Karpas-422 (cell line): ENCODE results near the gene RHBDL3. TPM values are rescaled to one million over a fixed set of nuclear protein-coding genes. Genes with fewer than 3 reads are reported as not detected.

ENCODE experiments used
- DNase-seq: peaks from one replicate; pipeline ENCODE4 v3.0.0-alpha.2; 2015
- H2AFZ ChIP-seq: fragments of 200-600 bp; sonication (generic); 2 replicates; pipeline ENCODE4 v1.6.1; 2014; ENCODE audit warnings: antibody characterized with exemption, low read length, mixed read lengths
- H3K27ac ChIP-seq: fragments of 200-600 bp; sonication (generic); 2 replicates; pipeline ENCODE4 v1.5.1; 2014; ENCODE audit warnings: mild to moderate bottlenecking, low read length, moderate library complexity
- H3K27me3 ChIP-seq: fragments of 200-600 bp; sonication (generic); 2 replicates; pipeline ENCODE4 v1.6.1; 2014; ENCODE audit warnings: low read length, mixed read lengths
- H3K36me3 ChIP-seq: fragments of 200-600 bp; sonication (generic); 2 replicates; pipeline ENCODE4 v1.6.1; 2014; ENCODE audit warnings: low read length, mixed read lengths; ENCODE audit not compliant: insufficient read depth
- H3K4me1 ChIP-seq: fragments of 200-600 bp; sonication (generic); 2 replicates; pipeline ENCODE4 v1.6.1; 2014; ENCODE audit warnings: mild to moderate bottlenecking, low read length, mixed read lengths
- H3K4me2 ChIP-seq: fragments of 200-600 bp; sonication (generic); 2 replicates; pipeline ENCODE4 v1.6.1; 2014; ENCODE audit warnings: low read length, low read depth, mild to moderate bottlenecking; ENCODE audit not compliant: poor library complexity, severe bottlenecking
- H3K4me3 ChIP-seq: fragments of 200-600 bp; sonication (generic); 2 replicates; pipeline ENCODE4 v1.5.1; 2014; ENCODE audit warnings: mild to moderate bottlenecking, antibody characterized with exemption, low read length, mixed read lengths
- H3K79me2 ChIP-seq: fragments of 200-600 bp; sonication (generic); 2 replicates; pipeline ENCODE4 v1.6.1; 2014; ENCODE audit warnings: mild to moderate bottlenecking, low read length, mixed read lengths
- H3K9ac ChIP-seq: fragments of 200-600 bp; sonication (generic); 2 replicates; pipeline ENCODE4 v1.6.0; 2014; ENCODE audit warnings: low read length
- H3K9me2 ChIP-seq: fragments of 200-600 bp; sonication (generic), shearing (Covaris generic); replicated peaks from 2 replicates; pipeline ENCODE4 v1.6.0; 2014; ENCODE audit warnings: mild to moderate bottlenecking, low read length, moderate library complexity; ENCODE audit not compliant: insufficient read depth
- H3K9me3 ChIP-seq: fragments of 300-700, 200-600 bp; sonication (generic); 2 replicates; pipeline ENCODE4 v1.6.1; 2014; ENCODE audit warnings: low read length, mixed read lengths
- H4K20me1 ChIP-seq: fragments of 200-600 bp; sonication (generic); 2 replicates; pipeline ENCODE4 v1.6.1; 2014; ENCODE audit warnings: mild to moderate bottlenecking, antibody characterized with exemption, low read length, low read depth; ENCODE audit not compliant: insufficient read depth
- total RNA-seq: library from RNA; depleted of rRNA; stranded (reverse); fragments of >200 nt; shearing (Covaris generic); gene quantifications from 2 replicates; pipeline ENCODE4 v1.2.3, GENCODE V29; 2014; ENCODE audit warnings: low replicate concordance

Gene RHBDL3
- total RNA-seq, 1 experiment from 2014 or later: not detected

- no peaks in the 10 kb centered on the region for H3K79me2 ChIP-seq
- no peaks in the 10 kb centered on the region for H3K36me3 ChIP-seq
- H3K9me2 ChIP-seq: no peaks in the 10 kb centered on the region
- H2AFZ ChIP-seq: no peak overlapping the region
- H3K4me3 ChIP-seq: no peak overlapping the region
- H3K27ac ChIP-seq: no peak overlapping the region
- H3K9ac ChIP-seq: no peak overlapping the region
- H3K4me2 ChIP-seq: no peak overlapping the region
- DNase-seq: no peak
- H3K4me1 ChIP-seq: peaks cover 4% of the 10 kb centered on the region; the same call in 1 of the 2 replicates
- H4K20me1 ChIP-seq: no peaks in the 10 kb centered on the region
- no peaks in the 10 kb centered on the region for H3K9me3 ChIP-seq
- no peaks in the 10 kb centered on the region for H3K27me3 ChIP-seq
Observed at GRCh38 chr17:32269377-32269776, 3.7 kb downstream of the RHBDL3 start.

DNA sequence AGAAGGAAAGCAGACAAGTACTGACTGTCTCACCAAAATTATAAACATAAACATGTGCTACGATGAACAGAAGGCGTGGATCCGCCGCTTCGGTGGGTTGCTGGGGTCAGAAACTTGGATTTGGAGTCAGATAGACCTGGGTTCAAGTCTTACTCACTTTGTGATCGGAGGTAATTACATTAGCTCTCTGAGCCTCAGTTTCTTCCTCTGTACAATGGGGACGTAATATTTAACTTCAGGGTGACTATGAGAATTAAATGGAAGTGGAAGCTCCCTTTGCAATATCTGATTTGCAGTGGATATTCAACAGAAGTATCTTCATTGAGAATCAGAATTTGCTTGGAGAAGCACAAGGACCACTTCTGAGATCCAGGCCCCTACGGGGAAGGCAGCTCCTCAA lies 6.2 kb downstream of the RHBDL3 start:
- Histone ChIP-seq H3K4me2 (no peak overlapping the region), H3K9me3 (no peaks in the 10 kb centered on the region), H3K4me1 (peaks cover 4% of the 10 kb centered on the region), H3K79me2 (no peaks in the 10 kb centered on the region), H3K4me3 (no peak overlapping the region), H2AFZ (no peak overlapping the region), H3K9me2 (no peaks in the 10 kb centered on the region), H3K9ac (no peak overlapping the region), H3K27me3 (no peaks in the 10 kb centered on the region), H4K20me1 (no peaks in the 10 kb centered on the region), H3K36me3 (no peaks in the 10 kb centered on the region), H3K27ac (no peak overlapping the region)
- no peak for DNase-seq

DNA sequence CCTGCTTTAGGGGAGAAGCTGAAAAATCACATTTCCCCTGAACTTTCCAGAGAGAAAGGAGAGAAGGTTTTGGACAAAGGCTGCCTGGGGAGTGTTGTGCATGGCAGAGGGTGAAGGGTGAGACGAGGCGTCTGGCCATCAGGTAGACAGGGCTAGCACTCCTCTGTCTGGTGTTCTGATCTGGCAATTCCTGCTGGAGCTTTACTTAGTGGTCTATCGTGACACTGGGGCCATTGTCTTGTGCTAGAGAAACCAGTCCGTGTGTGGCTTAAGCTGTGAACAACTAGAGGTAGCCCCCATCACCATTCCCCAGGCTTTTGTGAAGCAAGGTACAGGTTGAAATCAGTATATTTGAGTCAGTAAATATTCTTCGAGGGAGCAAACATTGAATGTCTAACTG lies 8.5 kb downstream of the RHBDL3 start:
- DNase-seq: no peak

DNA sequence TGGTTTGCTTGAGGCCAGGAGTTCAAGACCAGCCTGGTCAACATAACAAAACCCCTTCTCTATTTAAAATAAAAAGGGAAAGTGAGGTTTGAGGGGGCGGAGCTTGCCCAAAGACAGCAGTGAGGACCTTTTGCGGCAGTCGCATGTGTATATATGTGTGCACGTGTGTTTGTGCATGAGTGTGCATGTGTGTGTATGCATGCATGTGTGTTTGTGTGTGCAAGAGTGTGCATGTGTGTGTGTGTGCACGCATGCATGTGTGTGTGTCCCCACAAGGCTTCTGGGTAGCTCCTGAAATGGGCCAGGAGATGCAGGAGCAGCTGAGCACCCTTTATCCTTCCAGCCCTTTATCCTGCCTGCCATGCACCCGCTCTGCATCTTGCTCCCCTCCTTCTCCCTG lies 9.0 kb downstream of the RHBDL3 start:
- no peak overlapping the region for H2AFZ ChIP-seq
- H3K27me3 ChIP-seq: no peaks in the 10 kb centered on the region
- no peak overlapping the region for H3K9ac ChIP-seq
- DNase-seq: no peak
- H3K4me3 ChIP-seq: no peak overlapping the region
- H3K9me2 ChIP-seq: no peaks in the 10 kb centered on the region
- H3K79me2 ChIP-seq: no peaks in the 10 kb centered on the region
- H3K36me3 ChIP-seq: no peaks in the 10 kb centered on the region
- H3K9me3 ChIP-seq: no peaks in the 10 kb centered on the region
- no peaks in the 10 kb centered on the region for H4K20me1 ChIP-seq
- no peak overlapping the region for H3K27ac ChIP-seq
- H3K4me2 ChIP-seq: no peak overlapping the region
- no peaks in the 10 kb centered on the region; the same call in 1 of the 2 replicates for H3K4me1 ChIP-seq

More for the DNA sequence above, 8.5 kb downstream of the RHBDL3 start:
- Histone ChIP-seq H3K4me1 (no peaks in the 10 kb centered on the region; the same call in 1 of the 2 replicates), H3K9me2 (no peaks in the 10 kb centered on the region), H3K79me2 (no peaks in the 10 kb centered on the region), H3K36me3 (no peaks in the 10 kb centered on the region), H3K4me2 (no peak overlapping the region), H3K4me3 (no peak overlapping the region), H3K27me3 (no peaks in the 10 kb centered on the region), H3K9me3 (no peaks in the 10 kb centered on the region), H4K20me1 (no peaks in the 10 kb centered on the region), H3K27ac (no peak overlapping the region), H3K9ac (no peak overlapping the region), H2AFZ (no peak overlapping the region)

DNA sequence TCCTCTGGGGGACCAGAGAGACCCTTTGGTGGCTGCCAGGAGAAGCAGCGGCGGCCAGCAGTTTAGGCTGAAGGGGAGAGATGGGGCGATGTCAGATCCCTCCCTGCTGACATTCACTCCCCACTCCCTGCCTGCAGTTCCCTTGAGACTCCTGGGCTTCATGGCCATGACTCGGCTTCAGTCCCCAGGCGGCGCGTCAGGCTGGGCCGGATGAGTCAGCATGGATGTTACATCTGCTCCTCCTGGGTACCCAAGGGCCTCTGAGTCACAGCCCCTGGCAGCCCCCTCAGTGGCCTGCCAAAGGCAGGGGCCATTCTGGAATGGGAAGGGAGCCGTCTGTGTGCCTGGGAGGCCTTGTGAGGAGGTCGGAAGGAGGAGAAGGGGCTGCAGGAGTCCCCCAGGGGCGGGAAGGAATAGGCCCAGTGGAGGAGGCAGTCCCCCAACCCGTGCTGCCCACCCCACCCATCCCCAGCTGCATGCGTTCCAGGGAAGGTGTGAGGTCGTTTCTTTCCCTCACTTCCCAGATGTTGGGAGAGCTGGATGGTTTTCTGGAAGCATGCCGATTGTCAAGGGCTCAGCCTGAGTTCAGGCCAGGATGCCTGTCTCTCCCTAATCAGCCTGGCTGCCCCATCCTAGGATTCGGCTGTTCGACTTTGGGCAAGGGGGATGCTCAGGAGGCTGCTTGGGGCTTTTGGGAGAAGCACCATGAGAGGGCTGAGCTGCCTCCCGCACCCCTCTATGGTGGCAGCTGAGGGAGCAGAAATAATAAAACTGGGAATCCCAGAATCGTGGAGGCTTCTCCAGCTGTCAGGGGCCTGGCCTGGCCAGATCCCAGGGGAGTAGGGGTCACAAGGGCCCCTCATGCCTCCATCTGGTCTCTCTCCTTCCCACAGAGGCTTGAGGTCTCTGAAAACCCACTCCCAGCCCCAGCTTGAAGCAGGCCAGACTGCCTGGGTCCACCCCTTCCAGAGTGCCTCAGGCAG lies 9.7 kb downstream of the RHBDL3 start:
- Histone ChIP-seq H4K20me1 (no peaks in the 10 kb centered on the region), H3K27me3 (no peaks in the 10 kb centered on the region), H3K9me3 (no peaks in the 10 kb centered on the region), H3K27ac (no peak overlapping the region), H3K4me1 (no peaks in the 10 kb centered on the region; the same call in 1 of the 2 replicates), H3K9ac (no peak overlapping the region), H3K9me2 (no peaks in the 10 kb centered on the region), H3K4me2 (no peak overlapping the region), H3K4me3 (no peak overlapping the region), H3K36me3 (no peaks in the 10 kb centered on the region), H2AFZ (no peak overlapping the region), H3K79me2 (no peaks in the 10 kb centered on the region)
- no peak for DNase-seq

GRCh38 chr17:32276171-32276601 lies 10.6 kb downstream of the RHBDL3 start:
- no peak overlapping the region for H2AFZ ChIP-seq
- no peaks in the 10 kb centered on the region for H3K79me2 ChIP-seq
- no peaks in the 10 kb centered on the region for H3K9me3 ChIP-seq
- no peak for DNase-seq
- no peak overlapping the region for H3K4me3 ChIP-seq
- no peaks in the 10 kb centered on the region for H4K20me1 ChIP-seq
- no peaks in the 10 kb centered on the region for H3K9me2 ChIP-seq
- H3K4me2 ChIP-seq: no peak overlapping the region
- no peaks in the 10 kb centered on the region for H3K36me3 ChIP-seq
- no peak overlapping the region for H3K27ac ChIP-seq
- no peak overlapping the region for H3K9ac ChIP-seq
- no peaks in the 10 kb centered on the region; the same call in 1 of the 2 replicates for H3K4me1 ChIP-seq
- H3K27me3 ChIP-seq: no peaks in the 10 kb centered on the region

GRCh38 chr17:32277284-32277683 lies 11.7 kb downstream of the RHBDL3 start:
- Histone ChIP-seq H3K4me1 (no peaks in the 10 kb centered on the region; the same call in 1 of the 2 replicates), H3K4me2 (no peak overlapping the region), H3K4me3 (no peak overlapping the region), H3K27me3 (no peaks in the 10 kb centered on the region), H4K20me1 (no peaks in the 10 kb centered on the region), H3K36me3 (no peaks in the 10 kb centered on the region), H3K9me2 (no peaks in the 10 kb centered on the region), H3K9ac (no peak overlapping the region), H3K9me3 (no peaks in the 10 kb centered on the region), H3K79me2 (no peaks in the 10 kb centered on the region), H2AFZ (no peak overlapping the region), H3K27ac (no peak overlapping the region)
- no peak for DNase-seq

GRCh38 chr17:32278815-32279214 lies 13.2 kb downstream of the RHBDL3 start:
- Histone ChIP-seq H3K79me2 (no peaks in the 10 kb centered on the region), H3K4me3 (no peak overlapping the region), H4K20me1 (no peaks in the 10 kb centered on the region), H2AFZ (no peak overlapping the region), H3K4me2 (no peak overlapping the region), H3K27me3 (no peaks in the 10 kb centered on the region), H3K27ac (no peak overlapping the region), H3K4me1 (no peaks in the 10 kb centered on the region; the same call in 1 of the 2 replicates), H3K9ac (no peak overlapping the region), H3K9me2 (no peaks in the 10 kb centered on the region), H3K9me3 (no peaks in the 10 kb centered on the region), H3K36me3 (no peaks in the 10 kb centered on the region)
- DNase-seq: no peak
